K562 (cell line): ENCODE data around the gene ZKSCAN8. TPM values are rescaled to one million over a fixed set of nuclear protein-coding genes. Genes with fewer than 3 reads are reported as not detected.
A peak's percentile ranks its signal among the peaks of the same experiment; 100 is the strongest.

Experiments
- ATF2 ChIP-seq: sonication (generic); formaldehyde crosslinking; IDR thresholded peaks from 2 replicates; pipeline ENCODE4 v1.8.1; 2022; ENCODE audit warnings: missing genetic modification reagents
- CBFA2T3 ChIP-seq: fragments of 450-650 bp; IDR thresholded peaks from 2 replicates; pipeline ENCODE4 v1.6.1; 2017
- CCNT2 ChIP-seq: IDR thresholded peaks from 2 replicates; pipeline ENCODE4 v1.6.1; 2011; ENCODE audit warnings: borderline replicate concordance, low read depth, mild to moderate bottlenecking, moderate library complexity, mixed read lengths, low read length; ENCODE audit not compliant: insufficient read length; ENCODE audit errors: extremely low read depth
- DLX4 ChIP-seq: fragments of 250-450 bp; sonication (Bioruptor Pico); IDR thresholded peaks from 2 replicates; pipeline ENCODE4 v1.6.1; 2021; ENCODE audit warnings: mild to moderate bottlenecking
- E2F4 ChIP-seq: sonication (generic); formaldehyde crosslinking; IDR thresholded peaks from 2 replicates; pipeline ENCODE4 v1.8.0; 2022; ENCODE audit warnings: mild to moderate bottlenecking, low read depth, missing genetic modification reagents
- ELK3 ChIP-seq: fragments of 450-650 bp; formaldehyde crosslinking; IDR thresholded peaks from 2 replicates; pipeline ENCODE4 v1.4.0; 2020; ENCODE audit warnings: mild to moderate bottlenecking
- HSF4 ChIP-seq: fragments of 250-450 bp; sonication (Bioruptor Pico); IDR thresholded peaks from 2 replicates; pipeline ENCODE4 v2.1.2; 2022; ENCODE audit warnings: mild to moderate bottlenecking, moderate library complexity, borderline replicate concordance
- KLF6 ChIP-seq: fragments of 250-450 bp; sonication (Bioruptor Pico); IDR thresholded peaks from 2 replicates; pipeline ENCODE4 v1.4.0; 2020; ENCODE audit warnings: mild to moderate bottlenecking, moderate library complexity, borderline replicate concordance
- MEF2D ChIP-seq: conservative IDR thresholded peaks from 2 replicates; pipeline ENCODE4 v1.6.1; 2016; ENCODE audit warnings: low read depth, missing genetic modification characterization, missing compliant biosample characterization
- PRPF4 ChIP-seq: fragments of 200-400 bp; formaldehyde crosslinking; IDR thresholded peaks from one replicate; pipeline ENCODE4 v1.6.1; 2017; ENCODE audit warnings: low read length, low read depth, mild to moderate bottlenecking; ENCODE audit not compliant: insufficient read depth, poor library complexity, severe bottlenecking
- SMARCA5 ChIP-seq: fragments of 450-650 bp; IDR thresholded peaks from 2 replicates; pipeline ENCODE4 v1.6.1; 2016
- SRSF9 ChIP-seq: fragments of 200-400 bp; formaldehyde crosslinking; IDR thresholded peaks from 2 replicates; pipeline ENCODE4 v1.6.1; 2017; ENCODE audit warnings: low read depth, low read length, borderline replicate concordance
- TAF1 ChIP-seq: IDR thresholded peaks from 2 replicates; pipeline ENCODE4 v1.6.1; 2011; ENCODE audit warnings: mild to moderate bottlenecking, low read length, moderate library complexity; ENCODE audit not compliant: insufficient read depth, control insufficient read depth, severe bottlenecking; ENCODE audit errors: extremely low read depth
- ZBTB26 ChIP-seq: fragments of 450-650 bp; formaldehyde crosslinking; IDR thresholded peaks from 2 replicates; pipeline ENCODE4 v1.4.0; 2022; ENCODE audit warnings: missing genetic modification characterization
- ZBTB8A ChIP-seq: fragments of 450-650 bp; IDR thresholded peaks from 2 replicates; pipeline ENCODE4 v1.6.1; 2018; ENCODE audit warnings: mild to moderate bottlenecking, moderate library complexity; ENCODE audit not compliant: partially characterized antibody
- ZNF253 ChIP-seq: fragments of 250-450 bp; sonication (Bioruptor Pico); conservative IDR thresholded peaks from 2 replicates; pipeline ENCODE4 v1.6.1; 2021; ENCODE audit warnings: mild to moderate bottlenecking
- ZNF311 ChIP-seq: fragments of 250-450 bp; sonication (Bioruptor Pico); IDR thresholded peaks from 2 replicates; pipeline ENCODE4 v1.4.0; 2020; ENCODE audit warnings: mild to moderate bottlenecking, moderate library complexity
- ZNF316 ChIP-seq: fragments of 450-650 bp; IDR thresholded peaks from 2 replicates; pipeline ENCODE4 v1.6.1; 2016
- ZNF740 ChIP-seq, 3 experiments: fragments of 200-800 bp in 1 of 3; sonication (Bioruptor generic) in 1 of 3; sonication (generic) in 1 of 3; formaldehyde crosslinking in 1 of 3; IDR thresholded peaks; 2 replicates each; pipeline versions ENCODE4 v1.6.1 to v1.8.0; 2016 to 2022; ENCODE audit warnings: mild to moderate bottlenecking in 2 of 3, missing compliant biosample characterization in 2 of 3, missing genetic modification characterization in 2 of 3, missing genetic modification reagents in 1 of 3
- ZNF785 ChIP-seq: fragments of 250-450 bp; sonication (Bioruptor Pico); IDR thresholded peaks from 2 replicates; pipeline ENCODE4 v1.4.0; 2020; ENCODE audit warnings: mild to moderate bottlenecking
- ZNF79 ChIP-seq: fragments of 250-450 bp; sonication (Bioruptor Pico); IDR thresholded peaks from 2 replicates; pipeline ENCODE4 v1.4.0; 2020; ENCODE audit warnings: low read depth, mild to moderate bottlenecking, moderate library complexity
- polyA plus RNA-seq, 8 experiments: library from polyadenylated mRNA; depleted of rRNA in 4 of 8; stranded (reverse) in 5 of 8; unstranded in 3 of 8; fragments of >200 nt; fragmentation: Nextera tagmentation in 2 of 8; fragmentation: Illumina TruSeq in 1 of 8; extraction: Ambion mirVana in 2 of 8; extraction: Trizol in 1 of 8; gene quantifications; 2 replicates each; pipeline versions ENCODE4 v1.2.1 to v1.2.3, GENCODE V29; 2011 to 2014; ENCODE audit warnings: inconsistent platforms in 1 of 8, missing spikeins in 1 of 8
- total RNA-seq, 7 experiments: library from RNA; depleted of rRNA in 6 of 7; stranded (reverse); fragments of >200 nt in 6 of 7; fragmentation: Illumina TruSeq in 2 of 7; extraction: Trizol in 2 of 7; gene quantifications; 2 replicates each; pipeline versions ENCODE4 v1.2.1 to v1.2.3, GENCODE V29; 2011 to 2021; ENCODE audit warnings: low replicate concordance in 1 of 7

The ZKSCAN8 gene
- total and polyA plus RNA-seq, 9 of the 15 experiments (the other 6 are each of a cell fraction or from before 2014, with no cell fraction given), result 3.3 to 37.7 (median 21.7) TPM

- TF ChIP-seq PRPF4, result no peak
- TF ChIP-seq ZNF79, result no peak
- TF ChIP-seq ZNF740 (CRISPR knock-in tag; IDR thresholded peaks at IDR 0.05), result peak; percentile 90
- TF ChIP-seq ZNF740 (tag; IDR thresholded peaks at IDR 0.05), result peak in 1 of 2 experiments; percentile 88; a peak in 2 of 4 replicates
- TF ChIP-seq ELK3, result no peak
- no peak for TF ChIP-seq DLX4 (CRISPR knock-in tag)
- 0 out of 2 replicates have a peak, but pooled peaks have one; percentile 27 for TF ChIP-seq MEF2D (tag)
- TF ChIP-seq CBFA2T3, result no peak
- TF ChIP-seq SRSF9, result no peak
- TF ChIP-seq KLF6, result no peak
- no peak; the same call in 1 of the 2 replicates for TF ChIP-seq SMARCA5
- TF ChIP-seq ZNF316, result no peak
- TF ChIP-seq ZNF311, result no peak
- no peak for TF ChIP-seq ZBTB26 (CRISPR knock-in tag)
- TF ChIP-seq HSF4 (CRISPR knock-in tag), result no peak
- no peak for TF ChIP-seq ATF2 (CRISPR knock-in tag)
- no peak for TF ChIP-seq ZNF785 (CRISPR knock-in tag)
- TF ChIP-seq TAF1, result peak; percentile 98
- TF ChIP-seq E2F4 (CRISPR knock-in tag), result no peak
- no peak for TF ChIP-seq ZBTB8A
- no peak for TF ChIP-seq CCNT2
- TF ChIP-seq ZNF253 (CRISPR knock-in tag), result no peak
These were observed at the start of gene ZKSCAN8 (continued) for GRCh38 chr6:28141500-28142329.
